Measurements from ENCODE around the gene NHEJ1. TPM values are rescaled to one million over a fixed set of nuclear protein-coding genes. Genes with fewer than 3 reads are reported as not detected.

The NHEJ1 gene
- polyA plus RNA-seq, 4 donors: 19.3 to 47.1 (median 36.6) TPM

DNA sequence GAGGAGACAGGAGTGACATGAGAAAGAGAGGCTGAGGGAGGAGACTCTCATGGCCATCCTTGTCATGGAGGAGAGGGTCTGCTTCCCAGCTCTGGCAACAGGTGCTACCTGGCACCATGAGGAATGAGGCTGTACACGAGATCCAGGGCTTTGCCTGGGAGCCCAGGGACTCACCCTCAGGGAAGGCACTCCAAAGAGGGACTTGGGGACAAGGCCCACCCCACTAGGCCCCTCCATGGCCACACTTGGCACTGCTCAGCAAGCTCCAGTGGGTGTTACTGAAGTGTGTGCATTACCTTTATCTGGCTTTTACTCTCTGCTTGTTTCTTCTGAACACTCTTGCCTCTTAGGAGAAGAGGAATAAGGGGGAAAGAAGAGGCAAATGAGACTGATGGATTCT is 122.0 kb downstream of the NHEJ1 start:
- Histone ChIP-seq H3K9me3 (ENCODE audit: control insufficient read depth in 2 of 2, insufficient read depth in 1 of 2, low read depth in 1 of 2, low read length in 1 of 2) (no peaks in the 10 kb centered on the region), H3K4me3 (ENCODE audit: low read depth in 1 of 3, low read length in 3 of 3) (no peak overlapping the region), H3K27me3 (ENCODE audit: control insufficient read depth in 3 of 3, insufficient read depth in 3 of 3, low read length in 3 of 3) (peaks cover 0 to 20% (median 0%) of the 10 kb centered on the region in 3 donors), H3K4me1 (ENCODE audit: control insufficient read depth in 3 of 3, insufficient read depth in 2 of 3, low read depth in 1 of 3, low read length in 2 of 3) (peaks cover 0 to 30% (median 0%) of the 10 kb centered on the region in 3 donors), H3K36me3 (ENCODE audit: control insufficient read depth in 3 of 3, insufficient read depth in 2 of 3, low read depth in 1 of 3, low read length in 3 of 3) (no peaks in the 10 kb centered on the region), H3K27ac (ENCODE audit: low read depth in 1 of 3, low read length in 2 of 3) (no peak overlapping the region)
- DNase-seq (no peak), FAIRE-seq (no peak)
- WGBS, 3 donors: 11 to 25% (median 23%) methylated on average over 1 of the region's 1 CpG

DNA sequence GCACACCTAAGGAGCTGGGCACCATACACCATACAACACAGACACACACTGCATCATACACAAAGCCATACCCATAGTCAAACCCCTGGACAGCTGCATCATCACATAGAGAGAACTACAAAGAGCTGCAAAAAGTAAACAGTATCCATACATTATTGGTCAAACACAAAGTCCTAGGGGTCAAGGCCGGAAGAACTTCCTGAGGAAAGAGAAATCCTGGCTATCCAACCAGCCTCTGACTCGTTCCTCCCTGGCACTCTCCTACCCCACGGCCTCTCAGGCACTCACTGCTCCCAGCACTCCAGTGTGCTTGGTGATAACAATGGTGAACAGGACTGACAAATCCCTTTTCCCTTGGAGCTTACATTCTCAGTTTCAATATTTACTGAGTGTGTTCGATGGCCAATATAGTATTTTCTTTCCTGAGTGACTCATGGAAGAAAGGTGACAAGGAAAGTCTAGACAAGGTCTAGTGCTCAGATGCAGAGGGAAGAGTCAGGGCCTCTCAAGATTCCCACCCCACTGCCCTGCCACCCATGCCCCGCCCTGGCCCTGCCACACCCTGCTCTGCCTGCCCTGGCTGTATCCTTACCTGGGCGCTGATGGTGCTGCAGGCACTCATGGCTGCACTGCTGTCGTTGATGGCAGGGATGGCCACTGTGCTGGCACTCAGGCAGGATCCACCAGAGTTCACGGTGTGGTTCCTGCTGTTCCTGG is 122.7 kb downstream of the NHEJ1 start:
- Histone ChIP-seq H3K27me3 (ENCODE audit: control insufficient read depth in 3 of 3, insufficient read depth in 3 of 3, low read length in 3 of 3) (peaks cover 0 to 19% (median 0%) of the 10 kb centered on the region in 3 donors), H3K36me3 (ENCODE audit: control insufficient read depth in 3 of 3, insufficient read depth in 2 of 3, low read depth in 1 of 3, low read length in 3 of 3) (no peaks in the 10 kb centered on the region), H3K4me3 (ENCODE audit: low read depth in 1 of 3, low read length in 3 of 3) (no peak overlapping the region), H3K4me1 (ENCODE audit: control insufficient read depth in 3 of 3, insufficient read depth in 2 of 3, low read depth in 1 of 3, low read length in 2 of 3) (peaks cover 0 to 25% (median 0%) of the 10 kb centered on the region in 3 donors), H3K9me3 (ENCODE audit: control insufficient read depth in 2 of 2, insufficient read depth in 1 of 2, low read depth in 1 of 2, low read length in 1 of 2) (no peaks in the 10 kb centered on the region), H3K27ac (ENCODE audit: low read depth in 1 of 3, low read length in 2 of 3) (no peak overlapping the region)
- FAIRE-seq: no peak
- DNase-seq: peak; percentile 25 to 41
- WGBS, 3 donors: 17 to 39% (median 25%) methylated on average over 8 of the region's 8 CpGs

- Histone ChIP-seq H3K9me3 (ENCODE audit: control insufficient read depth in 2 of 2, insufficient read depth in 1 of 2, low read depth in 1 of 2, low read length in 1 of 2) (no peaks in the 10 kb centered on the region), H3K27me3 (ENCODE audit: control insufficient read depth in 3 of 3, insufficient read depth in 3 of 3, low read length in 3 of 3) (peaks cover 0 to 12% (median 0%) of the 10 kb centered on the region in 3 donors), H3K36me3 (ENCODE audit: control insufficient read depth in 3 of 3, insufficient read depth in 2 of 3, low read depth in 1 of 3, low read length in 3 of 3) (no peaks in the 10 kb centered on the region), H3K4me1 (ENCODE audit: control insufficient read depth in 3 of 3, insufficient read depth in 2 of 3, low read depth in 1 of 3, low read length in 2 of 3) (peaks cover 0 to 8% (median 0%) of the 10 kb centered on the region in 3 donors), H3K27ac (ENCODE audit: low read depth in 1 of 3, low read length in 2 of 3) (no peak overlapping the region), H3K4me3 (ENCODE audit: low read depth in 1 of 3, low read length in 3 of 3) (no peak overlapping the region)
- DNase-seq (no peak), FAIRE-seq (no peak)
- 79 to 91% (median 90%) methylated on average over 2 of the region's 2 CpGs for WGBS, 3 donors
These were observed 124.7 kb downstream of the NHEJ1 start for GRCh38 chr2:219035942-219036341.

- no peak overlapping the region for H3K4me3 ChIP-seq (ENCODE audit: low read depth in 1 of 3, low read length in 3 of 3)
- no peaks in the 10 kb centered on the region for H3K9me3 ChIP-seq (ENCODE audit: control insufficient read depth in 2 of 2, insufficient read depth in 1 of 2, low read depth in 1 of 2, low read length in 1 of 2)
- no peak for FAIRE-seq
- no peaks in the 10 kb centered on the region for H3K36me3 ChIP-seq (ENCODE audit: control insufficient read depth in 3 of 3, insufficient read depth in 2 of 3, low read depth in 1 of 3, low read length in 3 of 3)
- DNase-seq: peak in 1 of 2 donors; percentile 21
- peaks cover 0 to 7% (median 0%) of the 10 kb centered on the region in 3 donors for H3K4me1 ChIP-seq (ENCODE audit: control insufficient read depth in 3 of 3, insufficient read depth in 2 of 3, low read depth in 1 of 3, low read length in 2 of 3)
- H3K27me3 ChIP-seq (ENCODE audit: control insufficient read depth in 3 of 3, insufficient read depth in 3 of 3, low read length in 3 of 3): peaks cover 0 to 7% (median 0%) of the 10 kb centered on the region in 3 donors
- H3K27ac ChIP-seq (ENCODE audit: low read depth in 1 of 3, low read length in 2 of 3): no peak overlapping the region
- 39 to 50% (median 47%) methylated on average over 6 of the region's 6 CpGs for WGBS, 3 donors
These were observed 125.8 kb downstream of the NHEJ1 start for GRCh38 chr2:219034823-219035222.

DNA sequence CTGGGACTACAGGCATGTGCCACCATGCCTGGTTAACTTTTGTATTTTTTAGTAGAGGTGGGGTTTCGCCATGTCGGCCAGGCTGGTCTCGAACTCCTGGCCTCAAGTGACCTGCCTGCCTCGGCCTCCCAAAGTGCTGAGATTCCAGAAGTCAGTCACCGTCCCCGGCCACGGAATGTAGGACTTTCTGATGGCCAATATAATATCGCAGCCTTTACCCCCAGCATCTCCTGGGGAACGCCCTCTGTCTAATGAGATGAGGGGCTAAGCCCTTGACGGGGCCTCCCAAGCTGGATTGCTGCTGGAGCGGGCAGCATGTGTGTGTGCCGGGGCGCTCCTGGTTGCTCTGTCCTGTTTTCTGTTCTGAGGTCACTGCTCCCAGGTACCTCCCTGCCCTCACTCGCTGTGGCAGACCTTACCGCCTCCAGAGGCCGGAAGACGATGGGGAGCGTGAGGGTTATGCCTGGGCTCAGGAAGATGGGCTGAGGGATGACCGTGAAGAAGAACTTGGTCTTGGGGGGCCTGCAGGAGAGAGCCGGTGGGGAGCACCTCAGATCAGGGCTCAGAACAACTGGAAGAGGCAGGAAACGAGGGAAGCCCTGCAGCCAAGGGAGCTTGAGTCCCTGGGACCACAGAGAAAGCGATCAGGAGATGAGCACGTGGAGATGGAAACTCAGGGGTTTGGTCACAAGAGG is 128.4 kb downstream of the NHEJ1 start:
- H3K36me3 ChIP-seq (ENCODE audit: control insufficient read depth in 3 of 3, insufficient read depth in 2 of 3, low read depth in 1 of 3, low read length in 3 of 3): peaks cover 0 to 6% (median 0%) of the 10 kb centered on the region in 3 donors
- DNase-seq (no peak), FAIRE-seq (no peak)
- H3K27ac ChIP-seq (ENCODE audit: low read depth in 1 of 3, low read length in 2 of 3): no peak overlapping the region
- peaks cover 0 to 3% (median 0%) of the 10 kb centered on the region in 3 donors for H3K27me3 ChIP-seq (ENCODE audit: control insufficient read depth in 3 of 3, insufficient read depth in 3 of 3, low read length in 3 of 3)
- no peaks in the 10 kb centered on the region for H3K9me3 ChIP-seq (ENCODE audit: control insufficient read depth in 2 of 2, insufficient read depth in 1 of 2, low read depth in 1 of 2, low read length in 1 of 2)
- WGBS, 3 donors: 85 to 91% (median 88%) methylated on average over 23 of the region's 23 CpGs
- H3K4me1 ChIP-seq (ENCODE audit: control insufficient read depth in 3 of 3, insufficient read depth in 2 of 3, low read depth in 1 of 3, low read length in 2 of 3): peaks cover 0 to 2% (median 0%) of the 10 kb centered on the region in 3 donors
- no peak overlapping the region for H3K4me3 ChIP-seq (ENCODE audit: low read depth in 1 of 3, low read length in 3 of 3)

- 75 to 78% (median 78%) methylated on average over 21 of the region's 21 CpGs for WGBS, 3 donors
These were observed 129.4 kb downstream of the NHEJ1 start for GRCh38 chr2:219031005-219031738.

GRCh38 chr2:219030177-219030940 is 130.3 kb downstream of the NHEJ1 start:
- DNase-seq (no peak), FAIRE-seq (no peak)
- Histone ChIP-seq H3K9me3 (ENCODE audit: control insufficient read depth in 2 of 2, insufficient read depth in 1 of 2, low read depth in 1 of 2, low read length in 1 of 2) (no peaks in the 10 kb centered on the region), H3K27ac (ENCODE audit: low read depth in 1 of 3, low read length in 2 of 3) (no peak overlapping the region), H3K4me3 (ENCODE audit: low read depth in 1 of 3, low read length in 3 of 3) (no peak overlapping the region), H3K27me3 (ENCODE audit: control insufficient read depth in 3 of 3, insufficient read depth in 3 of 3, low read length in 3 of 3) (peaks cover 0 to 3% (median 0%) of the 10 kb centered on the region in 3 donors), H3K36me3 (ENCODE audit: control insufficient read depth in 3 of 3, insufficient read depth in 2 of 3, low read depth in 1 of 3, low read length in 3 of 3) (peaks cover 0 to 6% (median 0%) of the 10 kb centered on the region in 3 donors), H3K4me1 (ENCODE audit: control insufficient read depth in 3 of 3, insufficient read depth in 2 of 3, low read depth in 1 of 3, low read length in 2 of 3) (peaks cover 0 to 2% (median 0%) of the 10 kb centered on the region in 3 donors)
- 69 to 79% (median 73%) methylated on average over 16 of the region's 16 CpGs for WGBS, 3 donors

More at GRCh38 chr2:219031005-219031738, 129.4 kb downstream of the NHEJ1 start:
- no peak for FAIRE-seq
- H3K4me1 ChIP-seq (ENCODE audit: control insufficient read depth in 3 of 3, insufficient read depth in 2 of 3, low read depth in 1 of 3, low read length in 2 of 3): peaks cover 0 to 2% (median 0%) of the 10 kb centered on the region in 3 donors
- no peak for DNase-seq
- no peak overlapping the region for H3K27ac ChIP-seq (ENCODE audit: low read depth in 1 of 3, low read length in 2 of 3)
- H3K9me3 ChIP-seq (ENCODE audit: control insufficient read depth in 2 of 2, insufficient read depth in 1 of 2, low read depth in 1 of 2, low read length in 1 of 2): no peaks in the 10 kb centered on the region
- H3K27me3 ChIP-seq (ENCODE audit: control insufficient read depth in 3 of 3, insufficient read depth in 3 of 3, low read length in 3 of 3): peaks cover 0 to 3% (median 0%) of the 10 kb centered on the region in 3 donors
- peaks cover 0 to 6% (median 0%) of the 10 kb centered on the region in 3 donors for H3K36me3 ChIP-seq (ENCODE audit: control insufficient read depth in 3 of 3, insufficient read depth in 2 of 3, low read depth in 1 of 3, low read length in 3 of 3)
- no peak overlapping the region for H3K4me3 ChIP-seq (ENCODE audit: low read depth in 1 of 3, low read length in 3 of 3)

Measured in small intestine (tissue), 7 donors.